Measurements from ENCODE around the gene RNH1.
"Not testable (repeated sequence)": the region's sequence is repeated elsewhere in the genome, so short reads cannot be mapped to it uniquely, and the experiment has no call there.

RNH1 gene

DNA sequence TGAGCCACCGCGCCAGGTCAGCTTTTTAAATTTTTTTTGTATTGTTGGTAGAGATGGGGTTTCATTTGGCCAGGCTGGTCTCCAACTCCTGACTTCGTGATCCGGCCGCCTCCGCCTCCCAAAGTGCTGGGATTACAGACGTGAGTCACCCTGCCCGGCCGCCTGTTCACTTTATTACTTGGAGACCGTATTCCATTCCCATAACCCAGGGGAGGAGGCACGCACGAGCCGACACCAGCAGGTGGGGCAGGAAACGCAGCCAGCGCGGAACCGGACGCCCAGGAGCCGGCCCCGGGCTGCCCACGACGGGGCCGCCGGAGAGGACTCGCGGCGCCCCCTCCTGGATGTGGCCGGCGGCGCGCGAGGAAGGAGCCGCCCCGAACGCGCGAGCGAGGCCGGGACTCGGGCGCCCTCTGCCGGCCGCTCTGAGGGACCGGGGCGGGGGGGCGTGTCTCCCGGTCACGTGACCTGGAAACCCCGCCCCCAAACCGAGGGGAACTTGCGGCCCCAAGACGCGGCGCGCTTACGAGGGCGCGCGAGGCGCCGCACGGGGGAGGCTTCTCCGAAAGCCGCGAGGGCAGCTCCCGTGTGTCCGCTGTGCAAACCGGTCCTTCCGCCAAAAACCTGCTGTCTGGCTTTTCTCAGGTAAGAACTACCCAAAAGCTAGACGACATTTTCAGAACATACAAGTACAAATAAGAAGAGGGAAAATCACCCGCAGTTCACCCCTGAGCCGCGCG is 11.6 kb upstream of the RNH1 start:
- TF ChIP-seq POLR2A (IDR thresholded peaks at IDR 0.05; ENCODE audit: low read length) (peak; percentile 38), GATA1 (IDR thresholded peaks at IDR 0.05; ENCODE audit: low read depth, low read length) (no peak)
- no peak for DNase-seq

GRCh38 chr11:516918-517685 is 10.1 kb upstream of the RNH1 start:
- not testable (repeated sequence) for DNase-seq

DNA sequence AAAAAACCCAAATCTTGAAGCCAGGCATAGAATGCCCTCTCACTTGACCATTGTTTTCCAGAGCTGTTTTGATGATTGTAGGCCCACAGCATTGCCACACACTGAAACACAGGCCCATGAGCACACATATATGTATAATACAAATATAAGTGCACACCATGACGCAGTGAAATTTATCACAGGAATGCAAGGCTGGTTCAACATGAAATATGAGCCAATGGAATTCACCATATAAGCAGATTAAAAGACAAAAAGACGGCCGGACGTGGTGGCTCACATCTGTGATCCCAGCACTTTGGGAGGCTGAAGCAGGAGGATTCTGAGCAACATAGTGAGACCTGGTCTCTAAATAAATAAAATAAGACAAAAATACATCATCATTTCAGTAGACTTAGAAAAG is 9.4 kb upstream of the RNH1 start:
- no peak for DNase-seq
- TF ChIP-seq POLR2A (IDR thresholded peaks at IDR 0.05; ENCODE audit: low read length) (no peak), GATA1 (IDR thresholded peaks at IDR 0.05; ENCODE audit: low read depth, low read length) (no peak)

- no peak for TF ChIP-seq POLR2A (IDR thresholded peaks at IDR 0.05; ENCODE audit: low read length)
- TF ChIP-seq GATA1 (IDR thresholded peaks at IDR 0.05; ENCODE audit: low read depth, low read length) = no peak
- DNase-seq = no peak
Observed at GRCh38 chr11:515131-515530, 8.1 kb upstream of the RNH1 start.

- no peak for DNase-seq
- TF ChIP-seq GATA1 (IDR thresholded peaks at IDR 0.05; ENCODE audit: low read depth, low read length) (no peak), POLR2A (IDR thresholded peaks at IDR 0.05; ENCODE audit: low read length) (no peak)
Observed at GRCh38 chr11:514606-515005, 7.6 kb upstream of the RNH1 start.

- DNase-seq = no peak
- TF ChIP-seq POLR2A (IDR thresholded peaks at IDR 0.05; ENCODE audit: low read length) (no peak), GATA1 (IDR thresholded peaks at IDR 0.05; ENCODE audit: low read depth, low read length) (no peak)
Observed at GRCh38 chr11:512761-513595, 5.9 kb upstream of the RNH1 start.

DNA sequence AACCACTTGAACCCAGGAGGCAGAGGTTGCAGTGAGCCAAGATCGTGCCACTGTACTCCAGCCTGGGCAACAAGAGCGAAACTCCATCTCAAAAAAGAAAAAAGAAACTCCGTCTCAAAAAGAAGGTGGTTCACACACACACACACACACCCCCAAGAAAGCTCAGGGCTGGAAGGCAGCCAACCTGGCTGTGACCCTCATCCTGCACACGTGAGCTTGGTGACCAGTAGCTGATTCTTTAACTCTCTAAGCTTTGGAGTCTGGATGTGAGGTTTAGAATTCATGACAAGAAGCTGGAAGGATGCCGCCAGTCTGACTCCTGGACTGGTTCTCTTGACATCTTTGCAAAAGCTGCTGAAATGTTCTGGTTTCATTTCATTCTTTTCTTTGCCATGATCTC is 1.9 kb upstream of the RNH1 start:
- DNase-seq = no peak
- no peak for TF ChIP-seq POLR2A (IDR thresholded peaks at IDR 0.05; ENCODE audit: low read length)
- no peak for TF ChIP-seq GATA1 (IDR thresholded peaks at IDR 0.05; ENCODE audit: low read depth, low read length)

GRCh38 chr11:507727-508515 is 879 bp upstream of the RNH1 start:
- DNase-seq = no peak
- TF ChIP-seq GATA1 (IDR thresholded peaks at IDR 0.05; ENCODE audit: low read depth, low read length) (no peak), POLR2A (IDR thresholded peaks at IDR 0.05; ENCODE audit: low read length) (no peak)

GRCh38 chr11:506238-506994 is 626 bp downstream of the RNH1 start:
- peak; percentile 99 for DNase-seq
- no peak for TF ChIP-seq GATA1 (IDR thresholded peaks at IDR 0.05; ENCODE audit: low read depth, low read length)
- peak; percentile 85 for TF ChIP-seq POLR2A (IDR thresholded peaks at IDR 0.05; ENCODE audit: low read length)

- no peak for TF ChIP-seq GATA1 (IDR thresholded peaks at IDR 0.05; ENCODE audit: low read depth, low read length)
- TF ChIP-seq POLR2A (IDR thresholded peaks at IDR 0.05; ENCODE audit: low read length) = no peak
- DNase-seq = no peak
Observed at GRCh38 chr11:504994-505344, 2.1 kb downstream of the RNH1 start.

- TF ChIP-seq POLR2A (IDR thresholded peaks at IDR 0.05; ENCODE audit: low read length) (peak; percentile 41), GATA1 (IDR thresholded peaks at IDR 0.05; ENCODE audit: low read depth, low read length) (no peak)
Observed at GRCh38 chr11:504053-504993, 2.7 kb downstream of the RNH1 start.

More at GRCh38 chr11:504053-504993, 2.7 kb downstream of the RNH1 start:
- DNase-seq = peak; percentile 87 to 91

Measured in erythroblast (primary cell).